ENCODE data around the gene HOXC10. TPM values are rescaled to one million over a fixed set of nuclear protein-coding genes. Genes with fewer than 3 reads are reported as not detected.

Gene HOXC10
- polyA plus RNA-seq, 1 donor (not counting 4 experiments of a cell fraction or from before 2014, with no cell fraction given), result 14.1 TPM

DNA sequence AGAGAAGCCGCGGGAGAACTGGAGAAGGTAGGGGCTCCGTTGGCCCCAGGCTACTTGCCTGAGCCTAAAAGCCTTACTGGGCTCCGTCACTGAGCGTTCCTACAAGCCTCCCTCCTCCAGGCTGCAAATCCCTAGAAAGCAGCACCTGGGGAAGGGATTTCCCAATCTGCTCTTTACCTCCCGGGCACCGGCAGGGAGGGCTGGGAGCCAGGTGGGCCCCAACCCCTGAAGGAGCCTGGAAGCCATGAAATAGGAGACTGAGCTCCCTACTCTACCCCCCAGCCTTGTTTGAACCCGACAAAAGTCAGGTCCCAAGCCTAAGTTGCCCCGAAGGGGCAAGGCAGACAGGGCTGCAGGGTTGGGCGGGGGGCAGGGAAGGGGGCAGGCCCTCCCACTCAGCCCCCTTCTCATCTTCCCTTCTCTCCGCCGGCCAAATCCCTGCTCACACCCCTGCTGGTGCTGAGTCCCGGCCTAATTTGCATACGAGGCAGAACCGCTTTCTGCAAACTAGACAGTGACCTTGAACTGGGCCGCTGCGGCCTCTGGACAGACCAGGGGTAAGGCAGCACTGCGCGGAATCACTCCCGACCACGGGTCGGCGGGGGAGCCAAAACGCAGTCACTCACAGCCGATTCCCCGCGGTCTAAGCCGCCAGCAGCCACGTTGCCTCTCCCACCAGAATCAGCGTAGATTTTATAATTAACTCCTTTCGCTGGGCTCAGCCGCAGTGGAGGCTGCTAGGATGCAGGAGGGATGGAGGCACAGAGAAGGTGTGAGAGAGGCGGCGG lies 34.0 kb upstream of the HOXC10 start:
- Histone ChIP-seq H3K4me3 (ENCODE audit: control insufficient read depth in 2 of 3, extremely low read depth in 1 of 3, insufficient read depth in 2 of 3, low read depth in 1 of 3, low read length in 3 of 3) (no peak overlapping the region), H3K27ac (ENCODE audit: control insufficient read depth, insufficient read depth, low read length) (no peak overlapping the region), H3K9ac (ENCODE audit: control insufficient read depth, extremely low read depth, insufficient read depth, low read length) (no peak overlapping the region), H3K4me1 (ENCODE audit: control insufficient read depth, extremely low read depth, insufficient read depth, low read length) (peaks cover 34% of the 10 kb centered on the region), H3K9me1 (ENCODE audit: control insufficient read depth, extremely low read depth, insufficient read depth, low read length) (peaks cover 2% of the 10 kb centered on the region), H3K27me3 (ENCODE audit: control insufficient read depth, extremely low read depth, insufficient read depth, low read length) (peaks cover 62% of the 10 kb centered on the region), H4K20me1 (ENCODE audit: control insufficient read depth, extremely low read depth, insufficient read depth, low read length) (no peaks in the 10 kb centered on the region), H3K9me3 (ENCODE audit: control insufficient read depth, low read depth, low read length) (no peaks in the 10 kb centered on the region), H3K4me2 (ENCODE audit: control insufficient read depth, extremely low read depth, insufficient read depth, low read depth, low read length) (no peak overlapping the region), H3K79me2 (ENCODE audit: control insufficient read depth, insufficient read depth, low read length) (no peaks in the 10 kb centered on the region), H3K36me3 (ENCODE audit: control insufficient read depth in 2 of 2, extremely low read depth in 1 of 2, insufficient read depth in 2 of 2, low read length in 2 of 2) (peaks cover 0 to 4% of the 10 kb centered on the region in 2 experiments), H2AFZ (ENCODE audit: control insufficient read depth, low read length) (no peak overlapping the region)
- DNase-seq (ENCODE audit: low read depth, low spot score) (no peak), FAIRE-seq (no peak)
- dilution Hi-C loops (cut with MboI; ENCODE audit: extremely low pct_ligation_motif_present, low sequenced_read_pairs), result no loop called here
- TF ChIP-seq, protein P1, sequence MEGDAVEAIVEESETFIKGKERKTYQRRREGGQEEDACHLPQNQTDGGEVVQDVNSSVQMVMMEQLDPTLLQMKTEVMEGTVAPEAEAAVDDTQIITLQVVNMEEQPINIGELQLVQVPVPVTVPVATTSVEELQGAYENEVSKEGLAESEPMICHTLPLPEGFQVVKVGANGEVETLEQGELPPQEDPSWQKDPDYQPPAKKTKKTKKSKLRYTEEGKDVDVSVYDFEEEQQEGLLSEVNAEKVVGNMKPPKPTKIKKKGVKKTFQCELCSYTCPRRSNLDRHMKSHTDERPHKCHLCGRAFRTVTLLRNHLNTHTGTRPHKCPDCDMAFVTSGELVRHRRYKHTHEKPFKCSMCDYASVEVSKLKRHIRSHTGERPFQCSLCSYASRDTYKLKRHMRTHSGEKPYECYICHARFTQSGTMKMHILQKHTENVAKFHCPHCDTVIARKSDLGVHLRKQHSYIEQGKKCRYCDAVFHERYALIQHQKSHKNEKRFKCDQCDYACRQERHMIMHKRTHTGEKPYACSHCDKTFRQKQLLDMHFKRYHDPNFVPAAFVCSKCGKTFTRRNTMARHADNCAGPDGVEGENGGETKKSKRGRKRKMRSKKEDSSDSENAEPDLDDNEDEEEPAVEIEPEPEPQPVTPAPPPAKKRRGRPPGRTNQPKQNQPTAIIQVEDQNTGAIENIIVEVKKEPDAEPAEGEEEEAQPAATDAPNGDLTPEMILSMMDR (optimal IDR thresholded peaks at IDR 0.05 in 1 of 3, IDR thresholded peaks at IDR 0.05 in 1 of 3, conservative IDR thresholded peaks at IDR 0.05 in 1 of 3; ENCODE audit: extremely low read depth in 1 of 3, insufficient read depth in 2 of 3, low read length in 3 of 3), result no peak
- TF ChIP-seq EZH2 (IDR thresholded peaks at IDR 0.05; ENCODE audit: low read length), result peak; percentile 82

DNA sequence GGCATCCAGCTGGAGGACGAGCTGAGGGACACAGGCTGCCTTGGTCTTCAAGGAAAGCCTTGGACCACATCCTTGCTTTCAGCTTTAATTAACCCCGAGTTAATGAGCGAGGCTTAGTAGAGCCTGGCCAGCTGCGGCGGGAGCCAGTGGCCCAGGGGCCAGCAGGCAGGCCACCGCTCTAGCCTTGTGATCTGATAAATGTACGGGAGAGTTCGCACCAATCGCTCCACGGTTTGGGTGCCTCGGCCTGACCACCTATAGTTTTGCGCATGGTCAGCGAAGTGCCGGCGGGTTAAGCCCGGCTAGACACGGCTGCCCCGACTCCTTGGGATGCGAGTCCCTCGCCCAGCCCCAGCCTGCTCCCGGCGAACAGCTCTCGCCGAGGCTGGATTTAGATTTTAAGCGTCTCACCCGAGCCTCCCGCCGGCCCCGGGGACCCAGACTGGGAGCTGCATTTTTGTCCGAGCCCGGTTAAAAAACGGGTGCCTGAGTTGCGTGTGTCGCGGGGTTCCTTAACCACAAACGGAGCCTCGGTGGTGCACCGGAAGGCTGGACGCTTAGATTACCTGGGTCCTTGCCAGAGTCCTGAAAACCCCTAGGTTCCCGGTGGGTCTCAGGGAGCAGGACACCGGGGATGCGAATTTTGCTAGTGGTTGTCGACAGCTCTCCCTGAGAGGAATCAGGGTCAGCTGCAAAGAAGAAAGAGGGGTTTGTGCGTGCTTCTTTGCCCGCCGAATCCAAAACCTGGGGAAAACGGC lies 33.2 kb upstream of the HOXC10 start:
- no peak overlapping the region for H3K9ac ChIP-seq (ENCODE audit: control insufficient read depth, extremely low read depth, insufficient read depth, low read length)
- DNase-seq (ENCODE audit: low read depth, low spot score), result no peak
- no peaks in the 10 kb centered on the region for H4K20me1 ChIP-seq (ENCODE audit: control insufficient read depth, extremely low read depth, insufficient read depth, low read length)
- H3K4me1 ChIP-seq (ENCODE audit: control insufficient read depth, extremely low read depth, insufficient read depth, low read length), result peaks cover 42% of the 10 kb centered on the region
- H3K36me3 ChIP-seq (ENCODE audit: control insufficient read depth in 2 of 2, extremely low read depth in 1 of 2, insufficient read depth in 2 of 2, low read length in 2 of 2), result peaks cover 0 to 2% of the 10 kb centered on the region in 2 experiments
- no peak for FAIRE-seq
- TF ChIP-seq, protein P1 (optimal IDR thresholded peaks at IDR 0.05 in 1 of 3, IDR thresholded peaks at IDR 0.05 in 1 of 3, conservative IDR thresholded peaks at IDR 0.05 in 1 of 3; ENCODE audit: extremely low read depth in 1 of 3, insufficient read depth in 2 of 3, low read length in 3 of 3), result no peak
- TF ChIP-seq EZH2 (IDR thresholded peaks at IDR 0.05; ENCODE audit: low read length), result peak; percentile 77
- H3K9me3 ChIP-seq (ENCODE audit: control insufficient read depth, low read depth, low read length), result no peaks in the 10 kb centered on the region
- H2AFZ ChIP-seq (ENCODE audit: control insufficient read depth, low read length), result no peak overlapping the region
- peaks cover 70% of the 10 kb centered on the region for H3K27me3 ChIP-seq (ENCODE audit: control insufficient read depth, extremely low read depth, insufficient read depth, low read length)
- dilution Hi-C loops (cut with MboI; ENCODE audit: extremely low pct_ligation_motif_present, low sequenced_read_pairs), result no loop called here
- H3K4me2 ChIP-seq (ENCODE audit: control insufficient read depth, extremely low read depth, insufficient read depth, low read depth, low read length), result peak overlapping the region; percentile 32
- H3K79me2 ChIP-seq (ENCODE audit: control insufficient read depth, insufficient read depth, low read length), result no peaks in the 10 kb centered on the region
- H3K27ac ChIP-seq (ENCODE audit: control insufficient read depth, insufficient read depth, low read length), result no peak overlapping the region
- H3K4me3 ChIP-seq (ENCODE audit: control insufficient read depth in 2 of 3, extremely low read depth in 1 of 3, insufficient read depth in 2 of 3, low read depth in 1 of 3, low read length in 3 of 3), result no peak overlapping the region
- peaks cover 2% of the 10 kb centered on the region for H3K9me1 ChIP-seq (ENCODE audit: control insufficient read depth, extremely low read depth, insufficient read depth, low read length)

All from keratinocyte (primary cell).